ENCODE results near the gene RAC3.

The RAC3 gene

GRCh38 chr17:82007228-82007494 lies 24.3 kb upstream of the RAC3 start:
- no peaks in the 10 kb centered on the region for H3K27me3 ChIP-seq (ENCODE audit: control insufficient read depth in 1 of 2, insufficient read depth in 2 of 2, low read length in 2 of 2)
- no peak overlapping the region for H3K4me3 ChIP-seq (ENCODE audit: low read depth in 1 of 2, low read length in 2 of 2)
- no peak overlapping the region for H3K9ac ChIP-seq (ENCODE audit: low read depth in 1 of 2, low read length in 2 of 2)
- no peaks in the 10 kb centered on the region for H3K9me3 ChIP-seq (ENCODE audit: control insufficient read depth in 1 of 2, low read length in 2 of 2)
- peaks cover 0 to 3% of the 10 kb centered on the region in 2 donors for H3K4me1 ChIP-seq (ENCODE audit: control insufficient read depth in 1 of 2, insufficient read depth in 2 of 2, low read length in 2 of 2)
- no peak overlapping the region for H3K27ac ChIP-seq (ENCODE audit: low read depth, low read length)
- H3K36me3 ChIP-seq (ENCODE audit: control insufficient read depth in 1 of 2, insufficient read depth in 2 of 2, low read length in 2 of 2): peaks cover 0 to 5% of the 10 kb centered on the region in 2 donors

GRCh38 chr17:82007495-82008257 lies 23.8 kb upstream of the RAC3 start:
- Histone ChIP-seq H3K27ac (ENCODE audit: low read depth, low read length) (no peak overlapping the region), H3K4me1 (ENCODE audit: control insufficient read depth in 1 of 2, insufficient read depth in 2 of 2, low read length in 2 of 2) (peaks cover 0 to 3% of the 10 kb centered on the region in 2 donors), H3K9ac (ENCODE audit: low read depth in 1 of 2, low read length in 2 of 2) (no peak overlapping the region), H3K36me3 (ENCODE audit: control insufficient read depth in 1 of 2, insufficient read depth in 2 of 2, low read length in 2 of 2) (peaks cover 0 to 5% of the 10 kb centered on the region in 2 donors), H3K9me3 (ENCODE audit: control insufficient read depth in 1 of 2, low read length in 2 of 2) (no peaks in the 10 kb centered on the region), H3K27me3 (ENCODE audit: control insufficient read depth in 1 of 2, insufficient read depth in 2 of 2, low read length in 2 of 2) (no peaks in the 10 kb centered on the region), H3K4me3 (ENCODE audit: low read depth in 1 of 2, low read length in 2 of 2) (no peak overlapping the region)

GRCh38 chr17:82008258-82008940 lies 23.1 kb upstream of the RAC3 start:
- Histone ChIP-seq H3K9ac (ENCODE audit: low read depth in 1 of 2, low read length in 2 of 2) (no peak overlapping the region), H3K9me3 (ENCODE audit: control insufficient read depth in 1 of 2, low read length in 2 of 2) (no peaks in the 10 kb centered on the region), H3K4me1 (ENCODE audit: control insufficient read depth in 1 of 2, insufficient read depth in 2 of 2, low read length in 2 of 2) (peaks cover 0 to 3% of the 10 kb centered on the region in 2 donors), H3K27ac (ENCODE audit: low read depth, low read length) (no peak overlapping the region), H3K36me3 (ENCODE audit: control insufficient read depth in 1 of 2, insufficient read depth in 2 of 2, low read length in 2 of 2) (peaks cover 0 to 5% of the 10 kb centered on the region in 2 donors), H3K27me3 (ENCODE audit: control insufficient read depth in 1 of 2, insufficient read depth in 2 of 2, low read length in 2 of 2) (no peaks in the 10 kb centered on the region), H3K4me3 (ENCODE audit: low read depth in 1 of 2, low read length in 2 of 2) (no peak overlapping the region)

GRCh38 chr17:82008941-82009405 lies 22.5 kb upstream of the RAC3 start:
- no peaks in the 10 kb centered on the region for H3K9me3 ChIP-seq (ENCODE audit: control insufficient read depth in 1 of 2, low read length in 2 of 2)
- H3K36me3 ChIP-seq (ENCODE audit: control insufficient read depth in 1 of 2, insufficient read depth in 2 of 2, low read length in 2 of 2): peaks cover 0 to 5% of the 10 kb centered on the region in 2 donors
- H3K4me3 ChIP-seq (ENCODE audit: low read depth in 1 of 2, low read length in 2 of 2): no peak overlapping the region
- no peaks in the 10 kb centered on the region for H3K27me3 ChIP-seq (ENCODE audit: control insufficient read depth in 1 of 2, insufficient read depth in 2 of 2, low read length in 2 of 2)
- H3K4me1 ChIP-seq (ENCODE audit: control insufficient read depth in 1 of 2, insufficient read depth in 2 of 2, low read length in 2 of 2): peaks cover 0 to 3% of the 10 kb centered on the region in 2 donors
- no peak overlapping the region for H3K27ac ChIP-seq (ENCODE audit: low read depth, low read length)
- H3K9ac ChIP-seq (ENCODE audit: low read depth in 1 of 2, low read length in 2 of 2): no peak overlapping the region

- Histone ChIP-seq H3K36me3 (ENCODE audit: control insufficient read depth in 1 of 2, insufficient read depth in 2 of 2, low read length in 2 of 2) (peaks cover 0 to 5% of the 10 kb centered on the region in 2 donors), H3K9ac (ENCODE audit: low read depth in 1 of 2, low read length in 2 of 2) (no peak overlapping the region), H3K9me3 (ENCODE audit: control insufficient read depth in 1 of 2, low read length in 2 of 2) (no peaks in the 10 kb centered on the region), H3K27ac (ENCODE audit: low read depth, low read length) (no peak overlapping the region), H3K4me3 (ENCODE audit: low read depth in 1 of 2, low read length in 2 of 2) (no peak overlapping the region), H3K27me3 (ENCODE audit: control insufficient read depth in 1 of 2, insufficient read depth in 2 of 2, low read length in 2 of 2) (no peaks in the 10 kb centered on the region), H3K4me1 (ENCODE audit: control insufficient read depth in 1 of 2, insufficient read depth in 2 of 2, low read length in 2 of 2) (peaks cover 0 to 3% of the 10 kb centered on the region in 2 donors)
Measured at GRCh38 chr17:82009413-82009812, 22.1 kb upstream of the RAC3 start.

- Histone ChIP-seq H3K4me1 (ENCODE audit: control insufficient read depth in 1 of 2, insufficient read depth in 2 of 2, low read length in 2 of 2) (peaks cover 0 to 3% of the 10 kb centered on the region in 2 donors), H3K9me3 (ENCODE audit: control insufficient read depth in 1 of 2, low read length in 2 of 2) (no peaks in the 10 kb centered on the region), H3K9ac (ENCODE audit: low read depth in 1 of 2, low read length in 2 of 2) (no peak overlapping the region), H3K27me3 (ENCODE audit: control insufficient read depth in 1 of 2, insufficient read depth in 2 of 2, low read length in 2 of 2) (no peaks in the 10 kb centered on the region), H3K27ac (ENCODE audit: low read depth, low read length) (no peak overlapping the region), H3K36me3 (ENCODE audit: control insufficient read depth in 1 of 2, insufficient read depth in 2 of 2, low read length in 2 of 2) (peaks cover 0 to 2% of the 10 kb centered on the region in 2 donors), H3K4me3 (ENCODE audit: low read depth in 1 of 2, low read length in 2 of 2) (no peak overlapping the region)
Measured at GRCh38 chr17:82010575-82011525, 20.6 kb upstream of the RAC3 start.

GRCh38 chr17:82011617-82012187 lies 19.8 kb upstream of the RAC3 start:
- Histone ChIP-seq H3K4me3 (ENCODE audit: low read depth in 1 of 2, low read length in 2 of 2) (no peak overlapping the region), H3K27me3 (ENCODE audit: control insufficient read depth in 1 of 2, insufficient read depth in 2 of 2, low read length in 2 of 2) (no peaks in the 10 kb centered on the region), H3K27ac (ENCODE audit: low read depth, low read length) (no peak overlapping the region), H3K9me3 (ENCODE audit: control insufficient read depth in 1 of 2, low read length in 2 of 2) (no peaks in the 10 kb centered on the region), H3K4me1 (ENCODE audit: control insufficient read depth in 1 of 2, insufficient read depth in 2 of 2, low read length in 2 of 2) (no peaks in the 10 kb centered on the region), H3K36me3 (ENCODE audit: control insufficient read depth in 1 of 2, insufficient read depth in 2 of 2, low read length in 2 of 2) (no peaks in the 10 kb centered on the region), H3K9ac (ENCODE audit: low read depth in 1 of 2, low read length in 2 of 2) (no peak overlapping the region)

- H3K27ac ChIP-seq (ENCODE audit: low read depth, low read length): no peak overlapping the region
- no peaks in the 10 kb centered on the region for H3K9me3 ChIP-seq (ENCODE audit: control insufficient read depth in 1 of 2, low read length in 2 of 2)
- no peak overlapping the region for H3K9ac ChIP-seq (ENCODE audit: low read depth in 1 of 2, low read length in 2 of 2)
- no peaks in the 10 kb centered on the region for H3K4me1 ChIP-seq (ENCODE audit: control insufficient read depth in 1 of 2, insufficient read depth in 2 of 2, low read length in 2 of 2)
- H3K4me3 ChIP-seq (ENCODE audit: low read depth in 1 of 2, low read length in 2 of 2): no peak overlapping the region
- no peaks in the 10 kb centered on the region for H3K27me3 ChIP-seq (ENCODE audit: control insufficient read depth in 1 of 2, insufficient read depth in 2 of 2, low read length in 2 of 2)
- H3K36me3 ChIP-seq (ENCODE audit: control insufficient read depth in 1 of 2, insufficient read depth in 2 of 2, low read length in 2 of 2): no peaks in the 10 kb centered on the region
Measured at GRCh38 chr17:82012261-82012639, 19.2 kb upstream of the RAC3 start.

- Histone ChIP-seq H3K36me3 (ENCODE audit: control insufficient read depth in 1 of 2, insufficient read depth in 2 of 2, low read length in 2 of 2) (no peaks in the 10 kb centered on the region), H3K27me3 (ENCODE audit: control insufficient read depth in 1 of 2, insufficient read depth in 2 of 2, low read length in 2 of 2) (no peaks in the 10 kb centered on the region), H3K27ac (ENCODE audit: low read depth, low read length) (no peak overlapping the region), H3K4me3 (ENCODE audit: low read depth in 1 of 2, low read length in 2 of 2) (no peak overlapping the region), H3K9me3 (ENCODE audit: control insufficient read depth in 1 of 2, low read length in 2 of 2) (no peaks in the 10 kb centered on the region), H3K9ac (ENCODE audit: low read depth in 1 of 2, low read length in 2 of 2) (no peak overlapping the region), H3K4me1 (ENCODE audit: control insufficient read depth in 1 of 2, insufficient read depth in 2 of 2, low read length in 2 of 2) (no peaks in the 10 kb centered on the region)
Measured at GRCh38 chr17:82012640-82013295, 18.7 kb upstream of the RAC3 start.
